ENCODE measurements around the gene TACC2. TPM values are rescaled to one million over a fixed set of nuclear protein-coding genes. Genes with fewer than 3 reads are reported as not detected.

TACC2 gene
- total RNA-seq, 1 donor from 2014 or later = 10.6 TPM

- DNase-seq (ENCODE audit: low spot score) = no peak
Measured at GRCh38 chr10:122143238-122143841, 154.4 kb downstream of the TACC2 start.

GRCh38 chr10:122144199-122144598 lies 155.2 kb downstream of the TACC2 start:
- DNase-seq (ENCODE audit: low spot score) = no peak

- DNase-seq (ENCODE audit: low spot score) = no peak
Measured at GRCh38 chr10:122145113-122145512, 156.2 kb downstream of the TACC2 start.

GRCh38 chr10:122147663-122148062 lies 158.7 kb downstream of the TACC2 start:
- DNase-seq (ENCODE audit: low spot score) = no peak

GRCh38 chr10:122148876-122149560 lies 160.1 kb downstream of the TACC2 start:
- DNase-seq (ENCODE audit: low spot score) = peak; percentile 46

GRCh38 chr10:122149561-122150505 lies 160.9 kb downstream of the TACC2 start:
- DNase-seq (ENCODE audit: low spot score) = peak; percentile 80

- no peak for DNase-seq (ENCODE audit: low spot score)
Measured at GRCh38 chr10:122151121-122151694, 162.2 kb downstream of the TACC2 start.

- no peak for DNase-seq (ENCODE audit: low spot score)
Measured at GRCh38 chr10:122152544-122152943, 163.6 kb downstream of the TACC2 start.

- DNase-seq (ENCODE audit: low spot score) = no peak
Measured at GRCh38 chr10:122154031-122154544, 165.1 kb downstream of the TACC2 start.

- DNase-seq (ENCODE audit: low spot score) = peak; percentile 82
Measured at GRCh38 chr10:122154545-122155366, 165.8 kb downstream of the TACC2 start.

GRCh38 chr10:122157451-122157850 lies 168.5 kb downstream of the TACC2 start:
- no peak for DNase-seq (ENCODE audit: low spot score)

GRCh38 chr10:122158362-122158761 lies 169.4 kb downstream of the TACC2 start:
- DNase-seq (ENCODE audit: low spot score) = no peak

- DNase-seq (ENCODE audit: low spot score) = no peak
Measured at GRCh38 chr10:122159141-122159970, 170.4 kb downstream of the TACC2 start.

GRCh38 chr10:122161795-122162194 lies 172.8 kb downstream of the TACC2 start:
- DNase-seq (ENCODE audit: low spot score) = no peak

GRCh38 chr10:122162671-122163173 lies 173.8 kb downstream of the TACC2 start:
- DNase-seq (ENCODE audit: low spot score) = no peak

GRCh38 chr10:122163174-122164022 lies 174.4 kb downstream of the TACC2 start:
- no peak for DNase-seq (ENCODE audit: low spot score)

GRCh38 chr10:122164023-122164601 lies 175.1 kb downstream of the TACC2 start:
- DNase-seq (ENCODE audit: low spot score) = no peak

GRCh38 chr10:122164815-122165483 lies 176.0 kb downstream of the TACC2 start:
- no peak for DNase-seq (ENCODE audit: low spot score)

All from umbilical cord (tissue), 2 donors.